HepG2 (cell line): Measurements from ENCODE around the gene COL9A3. TPM values are rescaled to one million over a fixed set of nuclear protein-coding genes. Genes with fewer than 3 reads are reported as not detected.

Source experiments
- ATM ChIP-seq: fragments of 450-650 bp; IDR thresholded peaks from 2 replicates; pipeline ENCODE4 v1.7.1; 2017; ENCODE audit warnings: mild to moderate bottlenecking, borderline replicate concordance
- FOXC1 ChIP-seq: sonication (generic); formaldehyde crosslinking; IDR thresholded peaks from 2 replicates; pipeline ENCODE4 v1.8.0; 2022; ENCODE audit warnings: mild to moderate bottlenecking, missing genetic modification reagents, borderline replicate concordance
- GLI4 ChIP-seq: sonication (generic); formaldehyde crosslinking; IDR thresholded peaks from 2 replicates; pipeline ENCODE4 v1.5.1; 2020; ENCODE audit warnings: missing genetic modification reagents, mild to moderate bottlenecking, moderate library complexity, borderline replicate concordance
- GPBP1L1 ChIP-seq: sonication (generic); formaldehyde crosslinking; IDR thresholded peaks from 2 replicates; pipeline ENCODE4 v1.5.0; 2020; ENCODE audit warnings: mild to moderate bottlenecking, missing genetic modification reagents
- HES4 ChIP-seq: sonication (generic); formaldehyde crosslinking; IDR thresholded peaks from 2 replicates; pipeline ENCODE4 v1.9.0; 2021; ENCODE audit warnings: mild to moderate bottlenecking, missing genetic modification reagents, borderline replicate concordance
- MXD3 ChIP-seq: IDR thresholded peaks from 2 replicates; pipeline ENCODE4 v1.6.1; 2016; ENCODE audit warnings: mild to moderate bottlenecking, missing biosample characterization, missing genetic modification reagents
- ONECUT2 ChIP-seq: sonication (generic); formaldehyde crosslinking; IDR thresholded peaks from 2 replicates; pipeline ENCODE4 v1.4.0; 2020; ENCODE audit warnings: missing genetic modification reagents
- PHF5A ChIP-seq: IDR thresholded peaks from one replicate; pipeline ENCODE4 v1.6.1; 2018; ENCODE audit warnings: low read depth, missing genetic modification reagents; ENCODE audit not compliant: unreplicated experiment
- POLR2AphosphoS5 ChIP-seq: IDR thresholded peaks from 2 replicates; pipeline ENCODE4 v1.6.1; 2012; ENCODE audit warnings: low read depth, low read length
- RFX3 ChIP-seq: IDR thresholded peaks from 2 replicates; pipeline ENCODE4 v1.6.1; 2016; ENCODE audit warnings: missing biosample characterization, missing genetic modification reagents
- SMAD9 ChIP-seq: sonication (generic); formaldehyde crosslinking; IDR thresholded peaks from 2 replicates; pipeline ENCODE4 v1.5.1; 2020; ENCODE audit warnings: mild to moderate bottlenecking, missing genetic modification reagents
- SP4 ChIP-seq: sonication (generic); formaldehyde crosslinking; IDR thresholded peaks from 2 replicates; pipeline ENCODE4 v1.8.1; 2023; ENCODE audit warnings: mild to moderate bottlenecking, missing genetic modification reagents
- ZBTB40 ChIP-seq, 2 experiments: fragments of 450-650 bp in 1 of 2; sonication (generic) in 1 of 2; formaldehyde crosslinking in 1 of 2; IDR thresholded peaks; 2 replicates each; pipeline versions ENCODE4 v1.6.1 to v1.8.0; 2016 to 2022; ENCODE audit warnings: antibody characterized with exemption in 1 of 2, mild to moderate bottlenecking in 1 of 2, missing genetic modification reagents in 1 of 2
- ZBTB43 ChIP-seq: sonication (generic); formaldehyde crosslinking; conservative IDR thresholded peaks from 2 replicates; pipeline ENCODE4 v1.4.0; 2020; ENCODE audit warnings: missing genetic modification reagents
- ZNF562 ChIP-seq: sonication (generic); formaldehyde crosslinking; IDR thresholded peaks from 2 replicates; pipeline ENCODE4 v1.8.0; 2022; ENCODE audit warnings: missing genetic modification reagents, borderline replicate concordance
- ZNF607 ChIP-seq: sonication (generic); formaldehyde crosslinking; IDR thresholded peaks from 2 replicates; pipeline ENCODE4 v1.5.1; 2020; ENCODE audit warnings: missing genetic modification reagents, mild to moderate bottlenecking, borderline replicate concordance
- polyA plus RNA-seq, 8 experiments: library from polyadenylated mRNA; depleted of rRNA in 3 of 8; stranded (reverse) in 7 of 8; unstranded in 1 of 8; fragments of >200 nt; fragmentation: Illumina TruSeq in 4 of 8; extraction: Trizol in 4 of 8; gene quantifications; 2 replicates each; pipeline versions ENCODE4 v1.2.1 to v1.2.3, GENCODE V29; 2011 to 2016; ENCODE audit warnings: low read depth in 4 of 8, missing spikeins in 1 of 8, mixed read lengths in 1 of 8; ENCODE audit not compliant: insufficient read depth in 1 of 8
- total RNA-seq, 5 experiments: library from RNA; depleted of rRNA; stranded (reverse); fragments of >200 nt; fragmentation: Illumina TruSeq; extraction: Trizol; gene quantifications; 2 replicates each; pipeline ENCODE4 v1.2.3, GENCODE V29; 2016; ENCODE audit warnings: low read depth in 1 of 5

COL9A3 gene
- total and polyA plus RNA-seq, 2 of the 13 experiments (the other 11 are each of a cell fraction or from before 2014, with no cell fraction given): 155 to 204 TPM

- TF ChIP-seq SP4 (peak; percentile 73; the same call in 1 of the 2 replicates), ZNF562 (no peak), GPBP1L1 (no peak), SMAD9 (CRISPR knock-in tag) (no peak), MXD3 (CRISPR knock-in tag) (no peak; the same call in 1 of the 2 replicates), GLI4 (no peak), ONECUT2 (CRISPR knock-in tag) (no peak), HES4 (no peak; the same call in none of the 2 replicates), ZBTB40 (IDR thresholded peaks at IDR 0.05) (no peak), ZBTB40 (CRISPR knock-in tag; IDR thresholded peaks at IDR 0.05) (no peak; the same call in 1 of the 2 replicates), FOXC1 (CRISPR knock-in tag) (no peak), ZBTB43 (CRISPR knock-in tag) (peak; percentile 63), RFX3 (CRISPR knock-in tag) (peak; percentile 21; the same call in 1 of the 2 replicates), POLR2AphosphoS5 (no peak), ZNF607 (CRISPR knock-in tag) (0 out of 2 replicates have a peak, but pooled peaks have one; percentile 22), ATM (no peak), PHF5A (CRISPR knock-in tag) (peak; percentile 95)
Measured at GRCh38 chr20:62822788-62823651, 6.2 kb downstream of the COL9A3 start (continued).
